DMS53 treated with DMSO at 0.1 percent for 48 hours (cell line): ENCODE results near the gene NRXN3.

ENCODE experiments used
- DNase-seq: peaks from one replicate; lab custom pipeline; 2025; ENCODE audit not compliant: unreplicated experiment; lab: John Stamatoyannopoulos, UW

The NRXN3 gene

DNA sequence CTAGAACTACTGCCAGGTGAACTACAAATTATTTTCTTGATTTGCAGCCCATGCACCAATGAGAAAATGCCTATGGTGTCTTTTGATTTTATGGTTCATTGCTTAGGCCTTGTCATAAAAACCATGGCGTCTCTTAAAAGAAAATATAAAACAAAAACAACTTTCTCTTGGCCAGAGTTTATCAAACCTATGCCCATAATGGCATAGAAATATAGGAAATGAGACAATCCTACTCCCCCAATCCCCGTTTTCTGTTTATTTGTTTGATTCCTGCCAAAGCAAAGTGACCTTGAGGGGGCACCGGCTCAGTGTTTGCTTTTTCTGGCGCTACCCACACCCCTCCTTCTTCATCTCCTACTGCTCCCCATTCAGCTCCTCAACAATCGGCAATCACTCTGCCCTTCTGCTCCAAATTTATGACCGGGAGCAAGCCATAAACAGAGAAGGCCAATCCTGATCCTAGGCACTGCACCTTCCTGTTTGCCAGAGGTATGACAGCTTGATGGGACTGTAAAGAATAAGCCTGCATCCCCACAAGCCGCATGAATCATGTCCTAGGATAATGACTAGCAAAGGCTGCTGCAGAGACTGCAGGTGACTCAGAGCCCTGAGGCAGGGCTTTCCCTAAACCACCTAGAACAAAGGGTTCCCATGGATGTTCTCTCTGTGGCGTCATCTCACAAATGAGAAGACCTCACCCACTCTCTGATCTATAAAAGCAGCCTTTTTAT is 874.9 kb downstream of the NRXN3 start:
- no peak for DNase-seq

DNA sequence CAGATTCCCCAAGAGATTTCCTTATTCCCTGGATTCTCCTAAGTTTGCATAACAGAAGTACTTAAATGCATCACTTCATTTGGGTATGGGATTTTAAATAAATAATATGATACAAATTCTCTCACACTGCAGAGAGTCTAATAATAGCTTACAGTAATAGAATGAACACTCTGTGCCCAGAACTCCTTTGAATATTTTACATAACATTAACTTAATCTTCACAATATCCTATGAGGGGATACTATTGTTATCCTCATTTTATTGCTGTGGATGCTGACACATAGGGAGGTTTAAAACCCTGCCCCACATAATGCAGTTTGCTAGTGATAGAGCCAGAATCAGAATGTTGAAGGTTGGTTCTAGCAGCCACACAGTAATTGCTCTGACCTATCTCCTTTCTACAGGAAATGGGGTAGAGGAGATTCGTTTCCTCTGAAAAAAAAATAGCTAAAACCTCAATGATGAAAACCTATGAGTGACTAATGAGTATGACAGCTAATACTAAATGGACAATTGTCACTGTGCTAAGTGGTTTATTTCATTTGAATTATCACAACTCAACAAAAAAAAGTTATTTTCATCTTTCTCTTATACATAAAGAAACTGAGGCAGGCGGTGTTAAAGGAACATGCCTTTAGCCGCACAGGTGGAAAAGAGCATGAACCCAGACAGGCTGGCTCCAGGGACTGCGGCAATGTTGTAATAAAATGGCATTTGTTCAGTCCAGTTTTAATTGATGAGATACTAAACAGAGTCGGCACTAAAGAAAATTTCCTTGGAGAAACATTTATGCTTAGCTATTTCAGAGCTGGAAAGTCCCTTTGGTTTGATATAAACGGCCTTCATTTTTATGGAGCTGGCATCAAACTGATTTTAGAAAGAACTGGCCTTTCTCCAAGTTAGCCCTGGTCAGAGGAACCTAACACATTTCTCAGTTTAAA is 880.9 kb downstream of the NRXN3 start:
- no peak for DNase-seq

DNA sequence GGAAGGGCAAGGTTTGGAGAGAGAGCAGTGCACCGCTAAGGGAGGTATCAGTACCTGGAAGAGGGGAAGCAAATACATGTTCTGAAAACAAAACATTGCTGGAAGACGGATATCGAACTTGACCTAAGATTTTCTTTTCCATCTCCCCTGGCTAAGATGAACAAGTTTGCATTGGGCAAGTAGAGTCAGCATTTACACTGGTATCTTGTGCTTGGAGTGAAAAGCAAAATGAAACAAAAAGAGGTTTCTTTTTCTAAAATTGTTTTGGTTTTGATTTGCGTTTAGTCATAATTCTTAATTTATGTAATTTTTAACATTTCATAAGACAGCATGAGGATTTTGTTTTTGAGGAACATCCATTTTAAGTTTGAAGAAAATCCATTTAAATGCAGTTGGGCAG is 881.6 kb downstream of the NRXN3 start:
- no peak for DNase-seq

DNA sequence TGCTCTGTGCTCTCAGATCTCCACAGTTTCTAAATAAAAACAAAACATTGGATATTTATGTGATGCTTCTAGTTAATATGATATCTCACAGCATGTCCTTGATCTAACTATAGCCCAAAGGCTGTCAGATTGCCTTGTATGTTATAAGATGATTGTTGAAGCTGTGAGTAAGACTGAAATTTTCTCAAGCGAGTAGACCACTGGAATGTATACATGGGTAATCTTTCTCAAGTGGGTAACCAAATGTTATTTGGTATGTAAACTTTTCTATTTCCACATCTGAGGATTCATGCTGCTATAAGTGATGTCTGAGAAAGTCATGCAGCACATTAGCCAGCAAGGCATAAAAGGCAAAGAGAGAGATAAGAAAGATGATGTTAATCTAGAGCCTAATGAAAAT is 886.7 kb downstream of the NRXN3 start:
- DNase-seq = no peak

DNA sequence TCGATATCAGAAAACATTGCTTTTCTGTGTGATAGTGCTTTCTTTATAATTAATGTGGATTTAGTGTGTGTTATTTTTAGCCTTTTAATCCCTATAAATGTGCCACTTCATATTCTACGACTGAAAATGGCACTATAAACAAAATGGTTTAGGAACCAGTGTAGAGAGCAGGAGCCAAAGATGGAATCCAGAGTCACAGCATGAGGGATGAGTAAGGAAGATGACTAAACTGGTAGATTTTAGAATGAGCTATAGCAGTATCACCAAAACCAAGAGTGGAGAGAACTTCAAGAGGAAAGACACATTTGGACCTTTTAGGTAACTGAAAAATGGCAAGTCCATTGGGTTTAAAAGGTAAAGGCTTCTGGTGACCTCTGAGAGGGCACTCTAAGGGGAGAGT is 887.2 kb downstream of the NRXN3 start:
- no peak for DNase-seq

DNA sequence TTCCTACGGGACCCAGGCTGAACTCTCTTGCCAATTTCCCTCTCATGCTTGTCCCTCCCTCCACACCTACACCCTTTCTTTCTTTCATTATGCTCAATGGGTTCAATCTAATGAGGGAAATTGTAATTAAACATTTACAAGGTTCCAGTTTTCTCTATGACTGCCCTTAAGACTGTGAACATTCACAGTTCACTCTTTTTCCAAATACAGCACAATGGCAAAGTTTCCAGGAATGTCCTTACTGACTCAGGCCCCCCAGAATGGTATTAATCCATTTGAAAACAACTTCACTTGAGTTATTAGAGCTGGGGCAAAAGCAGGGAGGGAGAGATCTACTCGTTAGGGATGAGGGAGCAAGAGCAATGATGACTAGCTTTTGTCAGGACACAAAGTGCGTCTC is 892.1 kb downstream of the NRXN3 start:
- no peak for DNase-seq

DNA sequence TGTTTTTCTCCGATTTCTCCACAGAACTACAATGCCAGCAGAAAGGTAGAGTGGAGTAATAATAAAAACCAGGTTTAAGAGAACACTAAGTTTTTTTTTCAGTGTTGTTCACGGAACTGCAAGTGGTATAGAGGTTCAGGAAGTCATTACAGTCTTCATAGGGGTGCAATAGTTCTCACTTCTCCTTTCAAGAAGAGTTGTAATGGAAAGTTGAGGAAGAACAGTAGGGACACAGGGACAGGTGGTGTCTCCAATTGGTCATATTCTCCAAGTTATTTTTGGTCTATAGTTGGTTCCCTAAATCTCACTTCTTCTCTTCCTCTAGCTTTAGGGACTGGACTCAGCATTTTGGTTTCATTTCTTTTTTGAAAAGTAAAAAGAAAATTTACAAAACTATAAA is 894.0 kb downstream of the NRXN3 start:
- no peak for DNase-seq

DNA sequence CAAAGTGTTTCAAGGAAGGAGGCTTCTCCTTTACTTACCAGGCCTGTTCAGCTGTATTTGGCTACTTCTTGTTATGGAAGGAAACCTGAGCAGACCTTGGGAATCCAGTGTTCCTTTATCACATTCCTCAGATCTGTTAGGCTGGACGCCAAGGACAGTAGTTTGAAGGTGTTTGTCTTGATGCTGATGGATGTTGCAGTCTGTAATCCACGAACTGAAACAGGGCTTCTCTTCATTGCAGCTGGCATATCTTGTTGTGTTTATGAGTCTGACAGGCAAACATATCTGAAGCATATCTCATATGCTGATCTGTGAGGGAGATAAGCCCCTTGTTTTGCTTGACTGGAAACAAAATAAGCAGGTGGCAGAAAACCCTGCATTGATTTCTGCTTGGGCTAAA is 904.3 kb downstream of the NRXN3 start:
- no peak for DNase-seq

DNA sequence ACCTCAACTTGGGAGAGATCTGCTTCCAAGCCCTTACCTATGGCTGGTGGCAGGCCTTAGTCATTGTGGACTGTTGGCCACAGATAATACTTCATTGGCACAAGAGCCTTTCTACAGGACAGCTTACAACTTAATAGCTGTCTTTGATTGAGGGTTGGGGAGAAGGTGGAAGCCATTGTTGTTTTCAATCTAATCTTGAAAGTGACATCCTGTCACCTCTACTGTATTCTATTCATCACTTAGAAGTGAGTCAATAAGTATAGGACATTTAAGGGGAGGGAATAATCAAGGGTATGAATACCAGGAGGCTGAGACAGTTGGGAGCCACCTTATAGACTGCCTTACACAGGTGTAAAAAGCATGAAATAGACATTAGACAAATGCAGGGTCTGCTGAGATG is 906.3 kb downstream of the NRXN3 start:
- DNase-seq = no peak

DNA sequence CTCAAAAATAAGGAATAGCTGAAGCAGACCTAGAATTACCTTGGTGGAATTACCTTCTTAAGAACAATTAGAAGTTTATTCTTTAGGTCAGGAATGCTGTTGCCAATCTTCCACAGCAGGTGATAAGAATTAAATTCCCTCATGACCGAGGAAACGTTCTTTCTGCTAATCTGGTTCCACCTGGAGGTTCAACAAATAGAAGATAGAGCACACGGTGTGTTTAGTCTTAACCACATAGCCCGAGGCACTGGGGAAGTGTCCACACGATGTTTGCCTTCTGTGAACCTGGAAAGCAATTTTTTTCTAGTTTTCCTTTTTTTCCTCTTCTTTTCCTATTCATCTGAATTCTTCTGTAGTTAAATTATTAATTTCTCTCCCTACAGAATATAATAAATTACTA is 906.9 kb downstream of the NRXN3 start:
- DNase-seq = no peak

DNA sequence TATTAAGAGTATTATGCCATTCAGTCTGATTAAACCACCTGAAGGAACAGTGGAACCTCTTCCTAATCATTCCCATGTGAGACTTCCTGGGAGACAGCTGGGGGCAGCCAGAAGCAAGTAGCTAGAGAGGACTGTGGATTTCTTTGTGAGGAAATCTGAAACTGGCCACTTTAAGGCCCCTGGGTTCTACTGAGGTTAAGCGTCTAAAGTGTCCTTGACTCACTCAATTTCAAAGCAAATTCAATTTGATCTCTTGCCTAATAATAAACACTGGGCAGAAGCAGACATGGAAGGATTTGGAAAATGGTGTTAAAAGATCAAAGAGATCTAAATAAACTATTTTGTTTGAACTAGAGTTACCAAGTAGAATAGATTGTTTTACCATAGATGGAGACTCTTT is 909.9 kb downstream of the NRXN3 start:
- DNase-seq = no peak

DNA sequence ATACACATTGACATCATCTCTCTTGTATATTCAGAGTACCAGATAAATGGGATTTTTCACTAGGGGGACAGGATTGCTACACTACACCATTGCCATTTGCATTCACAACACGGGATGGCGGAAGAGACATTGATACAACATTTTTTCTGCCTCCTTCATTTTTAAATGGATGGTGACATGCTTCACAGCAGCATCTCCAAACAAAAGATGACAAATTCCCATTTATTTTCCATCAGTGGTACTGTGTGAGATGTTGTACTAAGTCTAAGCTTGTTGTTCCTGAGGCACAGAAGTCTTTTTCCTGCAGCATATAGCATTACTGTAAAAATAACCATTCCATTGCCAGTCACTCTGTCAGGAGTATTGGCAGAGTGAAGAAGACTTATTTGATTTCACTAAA is 912.7 kb downstream of the NRXN3 start:
- DNase-seq = no peak

DNA sequence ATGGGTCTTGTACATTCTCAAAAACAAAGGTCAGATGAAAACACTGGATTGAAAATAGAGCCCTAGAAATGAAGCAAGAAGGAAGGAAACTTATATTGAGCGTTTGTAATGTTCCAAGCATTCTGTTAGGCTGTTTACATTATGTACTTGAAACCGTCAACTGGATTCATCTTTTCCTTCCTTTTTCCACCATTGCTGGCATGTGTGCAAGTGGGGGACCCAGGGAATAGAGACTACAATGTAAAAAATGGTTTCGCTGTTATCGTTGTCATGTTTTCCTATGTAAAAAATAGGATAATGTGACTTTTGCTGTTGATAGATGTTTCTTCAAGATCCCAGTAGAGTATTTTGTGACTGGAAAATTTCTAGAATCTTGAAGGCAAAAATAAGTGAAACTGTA is 913.2 kb downstream of the NRXN3 start:
- no peak for DNase-seq

DNA sequence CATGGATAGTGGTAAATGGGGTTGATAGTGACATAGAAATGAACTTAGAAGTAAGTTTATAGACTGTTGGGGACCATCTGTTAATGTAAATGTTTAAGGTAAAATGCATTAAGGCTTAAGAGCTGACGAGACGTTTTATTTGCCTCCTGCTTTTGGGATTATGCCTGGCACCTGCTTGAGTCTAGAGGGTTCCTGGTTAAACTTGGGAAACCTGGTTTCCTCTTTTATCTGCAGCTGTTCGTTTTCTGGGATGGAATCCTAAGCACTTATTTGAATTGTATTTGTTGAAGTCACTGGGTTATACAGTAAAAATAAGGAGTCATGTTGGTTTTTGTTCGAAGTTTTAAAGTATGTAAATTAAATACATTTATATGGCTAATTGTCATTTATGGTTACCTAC is 914.7 kb downstream of the NRXN3 start:
- no peak for DNase-seq

DNA sequence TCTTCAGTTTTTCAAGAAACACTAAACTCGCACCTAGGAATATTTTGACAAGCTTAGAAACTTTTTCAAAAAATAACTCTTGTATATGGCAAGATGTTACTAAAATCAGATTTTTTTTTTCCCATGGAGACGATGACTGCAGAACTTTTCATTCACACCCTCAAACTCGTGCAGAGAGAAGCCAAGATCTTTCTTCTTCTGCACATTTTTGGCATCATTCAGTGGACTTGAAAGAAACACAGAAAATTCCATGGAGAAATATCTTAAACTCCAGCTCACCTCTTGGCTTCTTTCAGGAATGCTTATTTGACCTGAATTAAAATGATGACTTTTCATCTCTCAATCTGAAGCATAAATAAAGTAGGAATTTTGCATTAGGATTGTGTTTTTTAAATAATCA is 919.4 kb downstream of the NRXN3 start:
- DNase-seq = no peak

DNA sequence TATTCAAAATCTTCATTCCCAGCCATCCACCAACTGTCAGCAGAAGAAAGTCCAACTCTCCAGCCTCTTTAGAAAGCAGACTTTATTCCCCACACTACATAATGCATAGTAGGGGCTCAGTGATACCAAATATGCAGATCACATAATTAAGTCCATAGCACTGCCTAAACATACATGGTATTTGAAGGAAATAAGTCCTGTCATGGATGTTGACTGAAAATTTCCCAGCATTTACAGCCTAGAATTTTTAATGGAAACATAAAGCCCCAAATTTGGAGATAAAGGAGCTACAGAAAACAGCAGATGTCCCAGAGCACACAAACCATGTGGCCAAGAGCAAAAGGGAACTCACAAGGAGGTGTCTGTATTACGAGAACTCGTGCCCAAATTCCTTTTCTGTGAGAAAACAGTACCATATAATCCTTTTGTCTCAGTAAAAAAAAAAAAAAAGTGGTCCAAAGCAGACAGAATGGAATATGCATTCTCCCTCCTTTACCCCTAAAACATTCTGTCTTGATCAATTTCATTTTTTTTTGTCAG is 920.5 kb downstream of the NRXN3 start:
- no peak for DNase-seq

DNA sequence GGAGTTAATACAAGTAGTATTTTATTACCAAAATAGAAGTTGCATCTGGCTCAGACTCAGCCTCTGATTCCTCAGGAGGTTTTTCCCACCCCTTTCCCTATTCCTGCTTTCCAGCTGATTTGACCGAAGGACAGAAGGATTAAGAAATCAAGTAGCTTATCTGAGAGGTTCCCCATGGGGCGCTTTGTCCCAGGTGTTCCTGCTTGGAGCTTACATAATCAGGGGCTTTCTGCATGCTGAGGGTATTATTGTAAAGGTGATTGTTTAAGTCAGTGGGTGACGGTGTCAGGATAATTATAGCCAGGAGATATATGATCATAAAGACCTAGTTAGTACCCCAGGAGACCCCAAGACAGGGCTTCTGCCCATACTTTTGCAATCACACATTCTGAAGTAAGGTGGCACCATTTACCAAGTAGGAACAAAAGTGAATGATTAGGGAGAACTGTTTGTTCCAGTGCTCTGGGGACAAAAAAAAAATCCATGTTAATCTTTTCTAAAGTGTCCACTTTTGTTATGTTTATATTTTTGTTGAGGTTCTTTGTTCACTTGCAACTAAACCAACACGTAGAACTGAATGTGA is 921.3 kb downstream of the NRXN3 start:
- DNase-seq = no peak

DNA sequence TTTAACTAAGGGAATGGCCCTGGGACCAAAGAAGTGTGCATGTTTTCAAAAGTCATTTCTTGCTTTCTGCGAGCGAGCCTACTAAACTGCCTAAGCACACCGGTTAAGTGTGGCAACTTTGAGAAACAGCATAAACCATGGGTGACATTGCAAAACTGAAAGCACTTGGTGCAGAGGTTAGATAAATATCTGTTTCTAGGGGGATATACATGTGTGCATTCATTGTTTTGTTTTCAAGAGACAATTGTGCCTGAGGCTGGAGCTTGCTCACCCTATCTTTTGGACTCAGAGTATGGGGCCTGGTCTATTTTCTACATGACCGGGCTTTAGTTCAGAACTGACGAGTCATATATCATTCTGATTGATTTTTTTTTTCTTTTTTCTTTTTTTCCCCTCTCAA is 923.4 kb downstream of the NRXN3 start:
- no peak for DNase-seq

DNA sequence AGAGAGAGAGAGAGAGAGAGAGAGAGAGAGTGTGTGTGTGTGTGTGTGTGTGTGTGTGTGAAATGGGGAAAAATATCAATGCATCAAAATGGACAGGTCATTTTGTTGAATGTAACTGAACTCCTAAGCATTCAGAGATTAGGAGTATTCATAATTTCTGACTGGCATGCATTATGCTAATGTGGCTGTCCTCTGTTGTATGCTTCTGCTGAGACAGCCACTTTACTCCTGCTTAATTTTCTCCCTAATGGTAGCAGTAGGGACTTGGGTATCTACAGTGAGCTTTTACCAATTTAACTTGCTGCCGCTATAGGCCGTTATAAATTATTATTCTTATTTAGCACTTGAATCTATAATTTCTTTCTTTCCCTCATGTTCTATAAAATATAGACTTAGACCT is 924.8 kb downstream of the NRXN3 start:
- no peak for DNase-seq

DNA sequence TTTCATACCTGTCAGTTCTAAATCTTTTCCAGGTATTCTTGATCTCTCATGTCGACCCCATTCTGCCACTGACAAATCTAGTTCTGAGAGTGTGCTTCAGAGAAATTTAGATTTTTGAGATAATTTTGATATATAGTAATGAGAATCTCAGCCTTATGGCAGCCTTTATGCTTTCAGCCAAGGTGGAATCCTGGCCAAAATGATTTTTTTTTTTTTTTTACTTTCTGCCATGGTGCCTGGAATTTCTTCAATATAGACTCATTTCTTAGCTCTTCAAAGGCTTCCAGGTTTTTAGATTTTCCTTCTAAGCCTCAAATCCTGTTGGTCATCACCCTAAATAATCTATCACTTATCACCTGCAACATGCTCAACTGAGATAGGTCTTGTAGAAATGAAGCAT is 926.6 kb downstream of the NRXN3 start:
- no peak for DNase-seq

DNA sequence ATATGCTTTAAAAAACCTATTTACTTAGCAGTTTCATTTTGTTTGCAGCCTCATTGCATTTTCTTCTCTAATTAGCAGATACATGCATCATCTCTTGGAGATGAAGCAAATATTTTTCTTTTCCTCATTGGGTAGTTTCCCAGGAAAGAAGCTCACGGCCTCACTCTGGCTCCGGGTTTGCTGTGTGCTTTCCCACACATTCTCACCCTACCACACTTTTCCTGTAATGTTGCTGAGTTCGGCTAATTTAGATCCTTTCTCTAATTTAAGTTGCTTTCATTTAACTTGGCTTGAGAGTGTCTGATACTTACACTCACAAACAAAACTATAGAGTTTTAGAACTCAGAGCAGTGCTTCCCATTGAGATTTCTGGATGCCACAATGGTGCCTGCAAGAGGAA is 928.2 kb downstream of the NRXN3 start:
- DNase-seq = no peak

DNA sequence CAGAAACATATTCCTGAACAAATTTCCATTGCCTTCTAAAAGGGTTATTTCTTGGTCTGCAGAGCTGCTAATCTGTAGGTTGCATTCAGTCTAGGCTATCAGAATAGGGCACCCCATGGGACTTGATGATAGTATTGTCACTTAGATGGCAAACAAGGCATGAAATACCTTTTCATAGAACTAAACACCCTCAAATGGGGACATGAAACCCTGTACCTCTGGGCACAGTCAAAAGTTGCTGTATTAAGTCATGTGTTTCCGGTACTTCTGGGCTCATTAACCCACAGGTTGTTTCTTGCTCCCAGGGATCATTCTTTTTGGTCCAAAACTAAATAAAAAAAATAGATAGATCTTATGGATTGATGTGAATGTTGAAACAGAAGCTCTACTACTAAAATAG is 930.4 kb downstream of the NRXN3 start:
- no peak for DNase-seq
